Endothelial cell of umbilical vein (primary cell): ENCODE results near the gene JPH3. TPM values are rescaled to one million over a fixed set of nuclear protein-coding genes. Genes with fewer than 3 reads are reported as not detected.

Experiments
- BruUV-seq: library from RNA; stranded (reverse); fragments of 400-500 nt; replicated peaks from 2 replicates; lab custom pipeline; 2021; lab: Mats Ljungman, UMichigan
- CTCF ChIA-PET: fragments of 300-600, 350-600 bp; sonication (Branson Sonifier 250); formaldehyde crosslinking; loops from one replicate; lab custom pipeline; 2021; ENCODE audit warnings: antibody characterized with exemption, inconsistent platforms; lab: Charles Lee
- POLR2A ChIA-PET: fragments of 300-600, 350-600 bp; sonication (Branson Sonifier 250); formaldehyde crosslinking; loops from one replicate; lab custom pipeline; 2021; ENCODE audit warnings: antibody characterized with exemption, inconsistent platforms; lab: Charles Lee
- DNase-seq: peaks from one replicate; pipeline ENCODE4 v3.0.0-alpha.2; 2011; ENCODE audit warnings: low read depth, low spot score
- FAIRE-seq: peaks from 2 replicates; lab custom pipeline; 2011; peaks lifted over from hg19 to GRCh38; lab: Jason Lieb, UNC
- H2AFZ ChIP-seq: 2 replicates; pipeline ENCODE4 v1.6.0; 2012; ENCODE audit warnings: low read depth, low read length, control low read depth, inconsistent platforms
- H3K27ac ChIP-seq: 2 replicates; pipeline ENCODE4 v1.5.1; 2011; ENCODE audit warnings: low read depth, mild to moderate bottlenecking, control low read depth, low read length, moderate library complexity; ENCODE audit not compliant: insufficient read depth
- H3K27me3 ChIP-seq, 2 experiments: 2 replicates each; pipeline versions ENCODE4 v1.6.0 to v1.6.1; 2011; ENCODE audit warnings: low read length in 2 of 2, mixed read lengths in 1 of 2; ENCODE audit not compliant: control insufficient read depth in 2 of 2, insufficient read depth in 2 of 2
- H3K36me3 ChIP-seq, 2 experiments: 2 replicates in 1 of 2; 3 replicates in 1 of 2; pipeline ENCODE4 v1.5.1; 2011; ENCODE audit warnings: low read length in 2 of 2, mild to moderate bottlenecking in 1 of 2, moderate library complexity in 1 of 2; ENCODE audit not compliant: control insufficient read depth in 2 of 2, insufficient read depth in 2 of 2; ENCODE audit errors: extremely low read depth in 1 of 2
- H3K4me1 ChIP-seq: 3 replicates; pipeline ENCODE4 v1.5.1; 2011; ENCODE audit warnings: mild to moderate bottlenecking, low read length; ENCODE audit not compliant: control insufficient read depth, insufficient read depth; ENCODE audit errors: extremely low read depth
- H3K4me2 ChIP-seq: 2 replicates; pipeline ENCODE4 v1.6.1; 2011; ENCODE audit warnings: low read length, control low read depth, mixed read lengths; ENCODE audit not compliant: insufficient read depth
- H3K4me3 ChIP-seq, 3 experiments: fragments of 200-600 bp in 1 of 3; sonication (generic), shearing (Covaris generic) in 1 of 3; replicated peaks in 1 of 3; 2 replicates each; pipeline ENCODE4 v1.5.1; 2011 to 2016; ENCODE audit warnings: control low read depth in 3 of 3, low read length in 3 of 3, mild to moderate bottlenecking in 2 of 3, inconsistent platforms in 1 of 3, low read depth in 1 of 3, moderate library complexity in 1 of 3; ENCODE audit not compliant: insufficient read depth in 1 of 3
- H3K79me2 ChIP-seq: 2 replicates; pipeline ENCODE4 v1.6.0; 2012; ENCODE audit warnings: low read length, inconsistent platforms; ENCODE audit not compliant: control insufficient read depth, insufficient read depth
- H3K9ac ChIP-seq: replicated peaks from 2 replicates; pipeline ENCODE3; 2011; ENCODE audit warnings: low read length, control low read depth; ENCODE audit not compliant: insufficient read depth; ENCODE audit errors: extremely low read depth
- H3K9me1 ChIP-seq: replicated peaks from 3 replicates; pipeline ENCODE4 v1.6.0; 2011; ENCODE audit warnings: mild to moderate bottlenecking, low read length; ENCODE audit not compliant: control insufficient read depth, insufficient read depth; ENCODE audit errors: extremely low read depth
- H3K9me3 ChIP-seq: replicated peaks from 2 replicates; pipeline ENCODE4 v1.5.1; 2012; ENCODE audit warnings: low read length, inconsistent platforms; ENCODE audit not compliant: control insufficient read depth, insufficient read depth
- H4K20me1 ChIP-seq: replicated peaks from 2 replicates; pipeline ENCODE3; 2011; ENCODE audit warnings: mild to moderate bottlenecking, low read length; ENCODE audit not compliant: control insufficient read depth, insufficient read depth; ENCODE audit errors: extremely low read depth
- CTCF ChIP-seq, 2 donors: IDR thresholded peaks; 1 replicate in 1 of 2; 2 replicates in 1 of 2; pipeline ENCODE4 v1.5.1; 2011; ENCODE audit warnings: low read length in 2 of 2, mild to moderate bottlenecking in 2 of 2, moderate library complexity in 2 of 2, control low read depth in 1 of 2, inconsistent platforms in 1 of 2, low read depth in 1 of 2; ENCODE audit not compliant: insufficient read depth in 1 of 2; ENCODE audit errors: extremely low read depth in 1 of 2
- EZH2 ChIP-seq: IDR thresholded peaks from 2 replicates; pipeline ENCODE4 v1.6.1; 2012; ENCODE audit warnings: borderline replicate concordance, low read depth, mild to moderate bottlenecking, moderate library complexity, low read length, inconsistent platforms; ENCODE audit not compliant: severe bottlenecking
- FOS ChIP-seq: IDR thresholded peaks from 2 replicates; pipeline ENCODE4 v1.6.1; 2011; ENCODE audit warnings: mild to moderate bottlenecking, low read length, moderate library complexity, borderline replicate concordance; ENCODE audit not compliant: insufficient read depth
- GATA2 ChIP-seq: IDR thresholded peaks from 2 replicates; pipeline ENCODE4 v1.7.0; 2011; ENCODE audit warnings: low read depth, mild to moderate bottlenecking, moderate library complexity, mixed read lengths, low read length; ENCODE audit not compliant: insufficient read length, insufficient read depth
- JUN ChIP-seq: IDR thresholded peaks from 2 replicates; pipeline ENCODE4 v1.6.1; 2011; ENCODE audit warnings: borderline replicate concordance, low read depth; ENCODE audit not compliant: insufficient read length, insufficient read depth
- MAX ChIP-seq: IDR thresholded peaks from 2 replicates; pipeline ENCODE4 v1.6.1; 2011; ENCODE audit not compliant: insufficient read depth, insufficient read length
- MYC ChIP-seq: IDR thresholded peaks from one replicate; pipeline ENCODE4 v1.6.1; 2011; ENCODE audit warnings: mild to moderate bottlenecking, low read depth, low read length
- POLR2A ChIP-seq: IDR thresholded peaks from 2 replicates; pipeline ENCODE4 v1.6.1; 2012; ENCODE audit warnings: low read depth, mild to moderate bottlenecking, control low read depth, low read length
- POLR2AphosphoS5 ChIP-seq: IDR thresholded peaks from 2 replicates; pipeline ENCODE4 v1.6.1; 2012; ENCODE audit warnings: low read depth, mild to moderate bottlenecking, control low read depth, low read length, moderate library complexity; ENCODE audit not compliant: insufficient read depth
- dilution Hi-C: fragments of 300-500 bp; cut with MboI; formaldehyde crosslinking; loops from one replicate; pipeline ENCODE4 v1.15.0; 2019; ENCODE audit warnings: low sequenced_read_pairs; ENCODE audit not compliant: extremely low pct_ligation_motif_present
- intact Hi-C: fragments of 100-400 bp; cut with micrococcal nuclease; formaldehyde crosslinking; loops from one replicate; pipeline ENCODE4 v1.10.0; 2022
- polyA plus RNA-seq, 4 experiments: library from polyadenylated mRNA; depleted of rRNA in 3 of 4; stranded (reverse) in 3 of 4; unstranded in 1 of 4; fragments of >200 nt; gene quantifications; 2 replicates each; pipeline versions ENCODE4 v1.2.1 to v1.2.3, GENCODE V29; 2011 to 2012; ENCODE audit warnings: missing spikeins in 1 of 4
- total RNA-seq: library from RNA; stranded (reverse); gene quantifications from 2 replicates; pipeline ENCODE4 v1.2.3, GENCODE V29; 2021

JPH3 gene
- total and polyA plus RNA-seq, 2 donors (not counting 3 experiments of a cell fraction or from before 2014, with no cell fraction given): 0.22 to 0.30 TPM

GRCh38 chr16:87558682-87559081 is 43.6 kb upstream of the JPH3 start:
- ChIA-PET CTCF (no interaction called here), POLR2A (no interaction called here)
- intact Hi-C loops (no loop called here), dilution Hi-C loops (no loop called here)
- H3K4me2 ChIP-seq: no peak overlapping the region
- H3K4me3 ChIP-seq: no peak overlapping the region
- DNase-seq (no peak), FAIRE-seq (no peak)
- peaks cover 9% of the 10 kb centered on the region for H3K4me1 ChIP-seq
- H4K20me1 ChIP-seq: no peaks in the 10 kb centered on the region
- H3K9me1 ChIP-seq: no peaks in the 10 kb centered on the region
- no peaks in the 10 kb centered on the region for H3K36me3 ChIP-seq
- H3K27ac ChIP-seq: no peak overlapping the region
- no peak overlapping the region for H3K9ac ChIP-seq
- no peak for TF ChIP-seq POLR2AphosphoS5
- no TSS peak for BruUV-seq
- H3K79me2 ChIP-seq: no peaks in the 10 kb centered on the region
- H3K9me3 ChIP-seq: no peaks in the 10 kb centered on the region
- H2AFZ ChIP-seq: no peak overlapping the region
- peaks cover 2 to 3% of the 10 kb centered on the region in 2 experiments for H3K27me3 ChIP-seq

GRCh38 chr16:87559945-87560344 is 42.4 kb upstream of the JPH3 start:
- Histone ChIP-seq H2AFZ (peak overlapping the region; percentile 5), H3K4me3 (no peak overlapping the region), H3K27ac (peak overlapping the region; percentile 7), H3K27me3 (peaks cover 2 to 3% of the 10 kb centered on the region in 2 experiments), H4K20me1 (no peaks in the 10 kb centered on the region), H3K9me3 (no peaks in the 10 kb centered on the region), H3K9me1 (no peaks in the 10 kb centered on the region), H3K4me2 (no peak overlapping the region), H3K9ac (no peak overlapping the region), H3K36me3 (no peaks in the 10 kb centered on the region), H3K4me1 (peaks cover 9% of the 10 kb centered on the region), H3K79me2 (no peaks in the 10 kb centered on the region)
- dilution Hi-C loops (no loop called here), intact Hi-C loops (no loop called here)
- POLR2A ChIA-PET: no interaction called here
- DNase-seq: peak; percentile 83
- CTCF ChIA-PET: no interaction called here
- peak; percentile 92 for FAIRE-seq
- TF ChIP-seq MYC: no peak
- TF ChIP-seq POLR2A: no peak
- no peak for TF ChIP-seq JUN
- no peak for TF ChIP-seq CTCF (IDR thresholded peaks at IDR 0.05; ENCODE audit: extremely low read depth in 1 of 2, insufficient read depth in 1 of 2, low read depth in 1 of 2, low read length in 2 of 2)
- no peak for TF ChIP-seq EZH2
- TF ChIP-seq POLR2AphosphoS5: no peak
- TF ChIP-seq MAX: no peak
- TF ChIP-seq GATA2: no peak
- no peak for TF ChIP-seq FOS
- BruUV-seq: no TSS peak
